ENCODE results near the gene MOV10.

Gene MOV10

GRCh38 chr1:112708002-112708448 is 33.6 kb downstream of the MOV10 start:
- DNase-seq (ENCODE audit: insufficient read length, low spot score) (no peak), FAIRE-seq (no peak)
- TF ChIP-seq CTCF (IDR thresholded peaks at IDR 0.05; ENCODE audit: insufficient read depth, missing control alignments) = no peak

GRCh38 chr1:112708489-112708888 is 34.0 kb downstream of the MOV10 start:
- no peak for FAIRE-seq
- no peak for DNase-seq (ENCODE audit: insufficient read length, low spot score)
- no peak for TF ChIP-seq CTCF (IDR thresholded peaks at IDR 0.05; ENCODE audit: insufficient read depth, missing control alignments)

GRCh38 chr1:112710159-112710558 is 35.7 kb downstream of the MOV10 start:
- DNase-seq (ENCODE audit: insufficient read length, low spot score) (no peak), FAIRE-seq (no peak)
- no peak for TF ChIP-seq CTCF (IDR thresholded peaks at IDR 0.05; ENCODE audit: insufficient read depth, missing control alignments)

- DNase-seq (ENCODE audit: insufficient read length, low spot score) = no peak
- TF ChIP-seq CTCF (IDR thresholded peaks at IDR 0.05; ENCODE audit: insufficient read depth, missing control alignments) = no peak
- no peak for FAIRE-seq
Observed at GRCh38 chr1:112710586-112710985, 36.1 kb downstream of the MOV10 start.

GRCh38 chr1:112711041-112711440 is 36.6 kb downstream of the MOV10 start:
- no peak for DNase-seq (ENCODE audit: insufficient read length, low spot score)
- no peak for FAIRE-seq
- TF ChIP-seq CTCF (IDR thresholded peaks at IDR 0.05; ENCODE audit: insufficient read depth, missing control alignments) = no peak

GRCh38 chr1:112711670-112712069 is 37.2 kb downstream of the MOV10 start:
- no peak for FAIRE-seq
- TF ChIP-seq CTCF (IDR thresholded peaks at IDR 0.05; ENCODE audit: insufficient read depth, missing control alignments) = no peak

GRCh38 chr1:112712191-112712590 is 37.7 kb downstream of the MOV10 start:
- TF ChIP-seq CTCF (IDR thresholded peaks at IDR 0.05; ENCODE audit: insufficient read depth, missing control alignments) = no peak
- FAIRE-seq = no peak
- DNase-seq (ENCODE audit: insufficient read length, low spot score) = no peak

More at GRCh38 chr1:112711670-112712069, 37.2 kb downstream of the MOV10 start:
- no peak for DNase-seq (ENCODE audit: insufficient read length, low spot score)
